HCEC 1CT (cell line): ENCODE results near the gene CAPS2.
"Not testable (repeated sequence)": the region's sequence is repeated elsewhere in the genome, so short reads cannot be mapped to it uniquely, and the experiment has no call there.

Experiments used
- DNase-seq: peaks from one replicate; pipeline ENCODE4 v3.0.0-alpha.2; 2017

The CAPS2 gene

DNA sequence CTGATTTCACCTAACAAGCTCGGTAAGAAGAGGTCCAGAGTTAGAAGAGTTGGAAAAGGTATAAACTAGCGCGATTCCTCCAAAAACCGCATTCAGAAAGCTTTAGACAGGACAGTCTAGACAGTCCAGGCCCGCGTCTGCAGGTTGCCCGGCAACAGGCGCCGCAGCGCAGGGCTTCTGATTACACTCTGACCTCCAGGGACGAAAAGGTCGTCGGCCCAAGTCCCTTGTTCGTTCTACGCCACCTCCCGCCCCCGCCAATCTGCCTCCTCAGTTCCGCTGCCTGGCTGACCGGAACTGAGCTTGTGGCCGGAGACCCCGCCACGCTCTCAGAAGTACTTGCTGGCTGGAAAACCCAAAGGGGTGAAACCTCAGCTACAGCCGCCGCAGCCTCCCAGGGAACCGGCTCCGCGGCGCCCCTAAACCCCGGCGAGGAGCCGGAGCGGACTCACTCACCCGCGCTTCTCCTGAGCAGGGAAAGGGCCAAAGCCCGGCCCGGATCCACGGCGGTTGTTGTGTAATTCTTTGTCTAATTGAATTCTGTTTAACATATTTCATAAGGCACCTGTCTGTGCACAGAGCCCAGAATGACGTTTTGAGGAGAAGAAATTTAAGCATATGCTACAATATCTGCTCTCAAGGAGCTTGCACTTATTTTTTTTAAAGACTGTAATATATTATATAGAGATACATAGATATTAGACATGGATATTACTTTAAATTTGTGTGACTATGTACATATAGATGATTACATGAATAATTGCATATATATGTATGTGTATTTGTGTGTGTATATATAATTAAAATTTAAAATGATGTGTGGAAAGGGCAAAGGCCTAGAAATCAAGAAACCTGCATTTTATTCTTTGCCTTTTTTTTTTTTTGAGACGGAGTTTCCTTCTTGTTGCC, at the start of gene CAPS2:
Gene CAPS2 (minus strand): TSS at position 407 of the 909 bp plus-strand sequence. CDS start 3,826 bp downstream, outside the sequence.
- DNase-seq, result peak; percentile 84

DNA sequence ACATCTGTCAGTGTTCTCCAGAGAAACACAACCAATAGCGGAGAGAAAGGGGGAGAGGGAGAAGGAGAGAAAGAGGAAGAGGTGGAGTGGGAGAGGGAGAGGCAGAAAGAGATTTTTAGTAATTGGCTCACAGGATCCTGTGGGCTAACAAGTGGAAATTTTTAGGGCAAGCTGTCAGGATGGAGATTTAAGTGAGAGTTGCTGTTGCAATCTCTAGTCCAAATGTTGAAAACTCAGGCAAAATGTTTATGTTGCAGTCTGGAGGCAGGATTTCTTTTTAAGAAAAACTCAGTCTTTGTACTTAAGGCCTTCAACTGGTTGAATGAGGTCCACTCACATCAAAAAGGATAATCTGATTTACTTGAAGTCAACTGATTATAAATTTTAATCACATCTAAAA, 48.2 kb upstream of the CAPS2 start:
- DNase-seq, result peak; percentile 11

- DNase-seq, result no peak
Observed at GRCh38 chr12:75374971-75375370, 44.8 kb upstream of the CAPS2 start.

DNA sequence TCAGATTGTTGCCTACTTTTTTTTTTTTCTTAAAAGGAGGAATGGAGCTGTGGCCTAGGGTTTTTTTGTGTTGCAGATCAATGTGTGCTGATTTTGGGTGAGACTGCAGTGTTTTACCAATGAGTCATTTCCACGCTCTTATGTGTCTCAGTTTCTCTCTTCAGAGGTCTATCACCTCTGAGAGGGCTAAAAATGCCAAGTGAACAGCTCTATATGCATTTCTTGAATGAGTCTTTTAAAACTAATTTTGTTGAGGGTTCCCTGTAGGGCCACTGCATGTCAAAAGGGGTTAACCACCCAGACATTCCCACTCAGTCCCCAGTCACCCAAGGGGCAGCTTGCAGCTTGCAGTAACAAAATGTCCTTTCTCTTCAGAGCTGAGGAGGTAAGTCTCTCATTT, 36.5 kb upstream of the CAPS2 start:
- peak; percentile 10 for DNase-seq

DNA sequence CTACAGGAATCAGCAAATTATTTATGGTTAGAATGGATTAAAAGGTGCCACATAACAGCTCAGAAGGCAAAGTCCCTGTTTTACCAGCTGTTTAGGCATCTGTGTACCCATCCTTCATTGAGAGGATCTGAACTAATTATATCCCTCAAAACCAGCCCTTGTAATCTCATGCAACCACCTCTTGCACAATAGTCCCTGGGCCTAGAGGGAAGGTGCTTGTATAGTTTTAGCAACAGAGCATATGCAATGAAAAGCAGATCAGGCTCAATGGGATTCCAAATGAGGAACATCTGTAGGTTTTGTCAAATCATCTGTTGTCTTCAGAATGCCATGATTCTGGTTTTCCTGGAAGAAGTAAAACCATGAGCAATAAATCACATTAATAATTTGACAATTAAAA, 34.8 kb upstream of the CAPS2 start:
- DNase-seq, result peak; percentile 24

DNA sequence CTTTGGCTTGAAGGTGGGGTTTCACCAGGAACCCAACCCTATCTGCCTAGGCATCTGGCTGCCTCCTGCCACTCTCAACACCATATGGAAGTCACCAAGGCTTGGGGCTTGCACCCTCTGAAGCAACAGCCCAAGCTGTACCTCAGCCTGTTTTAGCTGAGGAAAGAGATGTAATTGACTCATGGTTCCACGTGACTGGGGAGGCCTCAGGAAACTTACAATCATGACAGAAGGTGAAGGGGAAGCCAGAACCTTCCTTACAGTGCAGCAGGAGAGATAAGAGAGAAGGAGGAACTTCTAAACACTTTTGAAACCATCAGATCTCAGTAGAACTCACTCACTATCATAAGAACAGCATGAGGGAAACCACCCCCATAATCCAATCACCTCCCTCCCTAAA, 31.3 kb upstream of the CAPS2 start:
- no peak for DNase-seq

DNA sequence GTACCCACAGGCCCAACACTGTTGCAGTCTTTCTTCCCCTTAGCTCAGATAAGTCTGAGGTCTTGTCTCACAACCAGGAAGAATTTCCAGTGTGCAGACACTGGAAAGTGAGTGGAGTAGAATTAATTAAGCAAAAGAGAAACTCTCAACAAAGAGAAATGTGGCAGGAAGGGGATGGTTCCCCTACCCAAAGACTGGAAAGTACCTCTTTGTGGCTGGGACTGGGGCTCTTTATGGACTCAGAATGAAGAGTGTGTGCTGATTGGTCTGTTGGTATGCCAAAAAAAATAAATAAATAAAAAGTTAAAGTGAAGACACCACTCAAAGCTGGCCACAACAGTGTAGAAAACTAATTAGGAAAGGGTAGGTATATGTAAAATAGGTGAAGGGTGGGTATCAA, 30.8 kb upstream of the CAPS2 start:
- DNase-seq, result no peak

DNA sequence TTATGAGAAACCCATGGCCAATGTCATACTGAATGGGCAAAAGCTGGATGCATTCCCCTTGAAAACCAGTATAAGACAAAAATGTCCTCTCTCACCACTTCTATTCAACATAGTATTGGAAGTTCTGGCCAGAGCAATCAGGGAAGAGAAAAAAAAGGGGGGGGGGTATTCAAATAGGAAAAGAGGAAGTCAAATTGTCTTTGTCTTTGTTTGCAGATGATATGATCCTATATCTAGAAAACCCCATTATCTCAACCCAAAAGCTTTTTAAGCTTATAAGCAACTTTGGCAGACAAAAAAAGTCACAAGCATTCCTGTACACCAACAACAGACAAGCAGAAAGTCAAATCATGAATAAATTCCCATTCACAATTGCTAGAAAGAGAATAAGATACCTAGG, 23.9 kb upstream of the CAPS2 start:
- DNase-seq, result no peak

DNA sequence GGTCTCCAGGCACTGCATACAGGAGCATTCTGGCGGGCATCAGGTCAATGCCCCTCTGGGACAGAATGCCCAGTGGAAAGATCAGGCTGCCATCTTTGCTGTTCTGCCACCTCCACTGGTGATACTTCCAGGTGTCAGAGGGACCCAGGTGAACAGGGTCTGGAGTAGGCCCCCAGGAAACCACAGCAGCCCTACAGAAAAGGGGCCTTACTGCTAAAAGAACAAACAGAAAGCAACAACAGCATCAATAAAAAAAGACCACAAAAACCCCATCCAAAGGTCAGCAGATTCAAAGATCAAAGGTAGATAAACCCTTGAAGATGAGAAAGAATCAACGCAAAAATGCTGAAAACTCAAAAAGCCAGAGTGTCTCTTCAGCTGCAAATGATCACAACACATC, 20.3 kb upstream of the CAPS2 start:
- DNase-seq, result no peak

GRCh38 chr12:75349946-75350345, 19.8 kb upstream of the CAPS2 start:
- no peak for DNase-seq

DNA sequence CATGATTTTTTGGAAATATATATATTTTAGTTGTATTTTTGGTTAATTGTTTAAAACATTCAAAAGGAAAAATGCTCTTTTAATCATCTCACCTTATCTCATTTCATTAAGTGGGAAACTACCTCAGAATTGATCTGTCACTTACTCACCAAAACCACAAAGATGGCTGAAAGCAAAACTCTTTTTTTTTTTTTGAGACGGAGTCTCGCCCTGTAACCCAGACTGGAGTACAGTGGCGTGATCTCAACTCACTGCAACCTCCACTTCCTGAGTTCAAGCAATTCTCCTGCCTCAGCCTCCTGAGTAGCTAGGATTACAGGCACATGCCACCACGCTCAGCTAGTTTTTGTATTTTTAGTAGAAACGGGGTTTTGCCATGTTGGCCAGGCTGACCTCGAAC, 16.1 kb upstream of the CAPS2 start:
- not testable (repeated sequence) for DNase-seq

- DNase-seq, result peak; percentile 32
Observed at GRCh38 chr12:75345531-75345930, 15.4 kb upstream of the CAPS2 start.

DNA sequence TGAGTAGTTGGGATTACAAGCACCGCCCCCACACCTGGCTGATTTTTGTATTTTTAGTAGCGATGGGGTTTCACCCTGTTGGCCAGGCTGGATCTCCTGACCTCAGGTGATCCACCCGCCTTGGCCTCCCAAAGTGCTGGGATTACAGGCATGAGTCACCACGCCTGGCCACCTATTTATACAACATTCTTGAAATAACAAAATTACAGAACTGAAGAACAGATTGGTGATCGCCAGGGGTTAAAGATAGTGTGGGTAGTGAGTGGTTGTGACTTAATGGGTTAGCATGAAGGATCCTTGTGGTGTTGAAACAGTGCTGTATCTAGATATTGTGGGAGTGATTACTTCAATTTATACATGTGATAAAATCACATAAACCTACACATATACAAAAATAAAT, 11.7 kb upstream of the CAPS2 start:
- DNase-seq, result no peak

- DNase-seq, result no peak
Observed at GRCh38 chr12:75337905-75338304, 7.8 kb upstream of the CAPS2 start.

DNA sequence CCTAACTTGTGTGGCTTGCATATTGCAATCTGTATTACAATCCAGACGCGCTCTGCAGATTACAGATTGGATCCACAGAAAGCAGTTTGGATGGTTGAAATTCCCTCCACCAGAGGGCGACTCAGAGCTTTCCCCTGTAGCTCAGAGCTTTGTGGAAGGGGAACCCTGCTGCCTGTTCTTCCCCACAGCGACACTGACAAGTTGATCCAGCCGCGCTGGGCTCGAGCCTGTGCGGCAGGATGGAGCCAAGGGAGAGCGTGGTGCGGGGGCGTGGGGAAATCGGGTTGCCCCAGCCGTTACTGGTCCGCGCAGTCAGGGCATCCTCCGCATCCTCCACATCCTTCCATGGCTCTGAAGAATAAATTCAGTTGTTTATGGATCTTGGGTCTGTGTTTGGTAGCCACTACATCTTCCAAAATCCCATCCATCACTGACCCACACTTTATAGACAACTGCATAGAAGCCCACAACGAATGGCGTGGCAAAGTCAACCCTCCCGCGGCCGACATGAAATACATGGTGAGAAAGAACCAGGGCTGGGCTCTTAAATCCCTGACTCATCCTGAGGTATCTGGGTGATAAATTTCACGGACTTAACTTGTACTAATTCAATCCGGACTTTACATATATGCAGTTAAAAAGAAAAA, 4.4 kb upstream of the CAPS2 start, which contains the start of gene GLIPR1L1:
Gene GLIPR1L1 (plus strand): TSS at position 287 of the 647 bp plus-strand sequence. CDS start 59 bp downstream, at position 346.
- peak; percentile 89 for DNase-seq

DNA sequence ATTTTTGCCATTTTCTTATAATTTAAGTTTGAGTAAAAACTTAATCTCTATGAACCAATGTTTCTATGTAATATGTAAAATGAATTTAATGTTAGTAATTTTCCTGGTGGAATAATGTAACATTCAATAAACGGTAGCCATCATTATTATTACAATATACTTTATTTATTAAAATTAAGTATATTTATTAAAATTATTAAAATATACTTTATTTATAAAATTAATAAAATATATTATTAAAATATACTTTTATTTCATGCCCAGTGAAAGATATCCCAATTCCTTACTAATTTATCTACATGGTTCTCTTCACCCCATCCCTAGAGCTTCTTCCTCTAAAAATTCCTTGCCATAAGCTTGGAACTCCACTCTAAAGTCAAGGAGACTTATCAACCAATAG, 2.5 kb downstream of the CAPS2 start:
- no peak for DNase-seq

DNA sequence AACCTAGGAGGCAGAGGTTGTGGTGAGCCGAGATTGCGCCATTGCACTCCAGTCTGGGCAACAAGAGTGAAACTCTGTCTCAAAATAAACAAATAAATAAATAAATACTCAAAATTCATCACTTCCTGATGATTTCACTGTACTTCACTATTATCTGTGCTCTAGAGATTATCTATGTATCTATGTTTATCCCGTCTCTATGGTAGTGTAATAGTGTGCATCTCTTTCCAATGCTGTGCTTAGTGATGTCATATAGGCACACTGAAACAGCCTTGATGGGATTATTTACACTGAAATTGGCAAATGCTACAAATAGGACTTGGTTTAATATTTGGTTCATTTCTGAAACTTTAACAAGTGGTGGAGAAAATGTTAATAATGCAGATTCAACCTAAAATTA, 6.5 kb downstream of the CAPS2 start:
- DNase-seq, result no peak

DNA sequence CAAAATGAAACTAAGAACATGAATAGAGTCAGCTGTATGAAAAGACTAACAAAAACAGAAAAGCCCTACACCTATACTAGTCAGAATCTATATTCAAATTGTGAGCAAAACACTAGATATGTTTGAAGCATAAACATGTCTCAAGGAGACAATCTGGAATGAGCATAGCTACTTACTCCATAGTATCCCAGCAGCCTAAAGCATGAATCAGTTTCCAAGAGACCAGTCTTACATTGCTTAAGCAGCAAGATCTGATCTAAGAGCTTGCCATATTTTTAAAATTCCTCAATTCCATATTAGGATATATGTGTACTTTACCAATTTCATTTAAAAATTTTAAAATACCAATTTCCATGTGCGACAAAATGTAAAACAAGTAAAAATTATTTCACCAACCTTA, 7.7 kb downstream of the CAPS2 start:
- peak; percentile 70 for DNase-seq

DNA sequence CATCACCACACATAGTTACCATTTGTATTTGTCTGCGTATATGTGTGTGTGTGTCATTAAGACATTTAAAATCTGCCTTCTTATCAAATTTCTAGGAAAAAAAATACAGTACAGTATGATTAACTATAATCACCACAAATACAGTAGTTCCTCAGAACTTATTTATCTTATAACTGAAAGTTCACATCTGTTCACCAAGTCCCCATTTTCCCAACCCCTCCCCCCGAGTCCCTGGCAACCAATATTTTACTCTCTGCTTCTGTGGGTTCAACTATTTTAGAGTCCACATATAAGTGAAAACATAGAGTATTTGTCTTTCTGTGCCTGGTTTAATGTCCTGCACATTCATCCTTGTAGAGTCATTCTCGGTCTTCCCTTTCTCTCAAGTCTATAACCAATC, 12.3 kb downstream of the CAPS2 start:
- no peak for DNase-seq

- peak; percentile 85 for DNase-seq
Observed at GRCh38 chr12:75315518-75315917, 14.6 kb downstream of the CAPS2 start.

DNA sequence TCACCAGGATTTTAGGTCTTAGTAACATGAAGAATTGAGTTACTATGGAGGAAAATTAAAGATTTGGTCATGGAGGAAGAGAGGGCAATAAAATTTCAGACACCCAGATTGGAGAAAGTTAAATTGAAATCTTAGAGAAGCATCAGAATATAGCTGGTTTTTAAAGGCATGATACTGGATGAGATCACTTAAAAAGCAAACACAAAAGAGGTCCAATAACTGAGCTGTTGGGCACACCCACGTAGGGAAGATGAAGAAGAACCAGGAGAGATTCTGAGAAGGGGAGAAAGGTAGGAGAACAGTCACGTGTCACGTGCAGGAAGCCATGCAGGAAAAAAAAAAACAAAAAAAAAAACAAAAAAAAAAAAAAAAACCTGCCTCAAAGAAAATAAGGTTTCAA, 18.8 kb downstream of the CAPS2 start:
- no peak for DNase-seq

DNA sequence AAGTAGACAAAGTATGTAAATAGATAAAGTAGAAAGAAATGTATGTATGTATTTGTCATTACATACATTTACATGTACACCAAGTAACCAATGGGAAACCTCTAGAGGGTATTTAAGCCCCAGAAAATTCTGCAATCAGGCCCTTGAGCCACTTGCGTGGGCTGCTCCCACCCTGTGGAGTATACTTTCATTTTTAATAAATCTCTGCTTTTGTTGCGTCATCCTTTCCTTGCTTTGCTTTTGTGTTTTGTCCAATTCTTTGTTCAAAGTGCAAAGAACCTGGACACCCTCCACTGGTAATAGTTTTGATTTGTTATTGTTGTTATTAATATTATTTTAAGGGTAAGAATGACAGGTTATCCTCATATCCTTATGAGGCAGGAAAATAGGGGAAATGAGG, 21.8 kb downstream of the CAPS2 start:
- DNase-seq, result no peak

- DNase-seq, result no peak
Observed at GRCh38 chr12:75305412-75306332, 24.5 kb downstream of the CAPS2 start.
